ENCODE measurements around the gene RNF213.

DNA sequence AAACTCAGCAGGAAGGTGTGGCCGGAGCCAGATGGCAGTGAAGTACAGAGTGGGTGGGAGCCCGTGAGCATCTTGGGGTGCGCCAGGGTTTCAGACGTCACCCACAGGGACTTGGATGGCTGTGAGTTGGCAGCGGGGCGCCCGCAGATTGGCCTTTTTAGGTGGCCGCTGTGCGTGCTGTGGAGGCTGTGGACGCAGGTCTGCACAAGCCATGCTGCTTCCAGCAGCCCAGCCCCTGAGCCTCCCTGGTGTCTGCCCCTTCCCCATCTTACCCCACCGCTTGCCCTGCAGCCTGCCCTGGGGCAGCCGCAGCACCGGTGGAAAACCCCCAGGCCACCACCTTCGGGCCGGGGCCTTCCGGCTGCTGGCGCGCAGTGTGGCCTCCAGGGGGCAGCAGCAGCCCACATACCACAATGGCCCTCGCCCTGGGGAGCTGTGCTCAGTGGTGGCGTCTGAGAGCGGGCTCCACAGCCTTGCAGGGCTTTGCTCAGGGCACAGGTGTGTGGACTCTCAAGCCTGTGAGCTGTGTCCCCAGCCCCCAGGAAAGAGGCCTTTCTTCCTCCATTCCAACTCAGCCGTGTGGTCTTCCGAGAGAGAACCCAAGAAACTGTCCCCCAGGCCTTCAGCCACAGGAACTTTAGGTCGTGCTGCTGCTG lies 166.1 kb downstream of the RNF213 start:
- TF ChIP-seq, protein P1, sequence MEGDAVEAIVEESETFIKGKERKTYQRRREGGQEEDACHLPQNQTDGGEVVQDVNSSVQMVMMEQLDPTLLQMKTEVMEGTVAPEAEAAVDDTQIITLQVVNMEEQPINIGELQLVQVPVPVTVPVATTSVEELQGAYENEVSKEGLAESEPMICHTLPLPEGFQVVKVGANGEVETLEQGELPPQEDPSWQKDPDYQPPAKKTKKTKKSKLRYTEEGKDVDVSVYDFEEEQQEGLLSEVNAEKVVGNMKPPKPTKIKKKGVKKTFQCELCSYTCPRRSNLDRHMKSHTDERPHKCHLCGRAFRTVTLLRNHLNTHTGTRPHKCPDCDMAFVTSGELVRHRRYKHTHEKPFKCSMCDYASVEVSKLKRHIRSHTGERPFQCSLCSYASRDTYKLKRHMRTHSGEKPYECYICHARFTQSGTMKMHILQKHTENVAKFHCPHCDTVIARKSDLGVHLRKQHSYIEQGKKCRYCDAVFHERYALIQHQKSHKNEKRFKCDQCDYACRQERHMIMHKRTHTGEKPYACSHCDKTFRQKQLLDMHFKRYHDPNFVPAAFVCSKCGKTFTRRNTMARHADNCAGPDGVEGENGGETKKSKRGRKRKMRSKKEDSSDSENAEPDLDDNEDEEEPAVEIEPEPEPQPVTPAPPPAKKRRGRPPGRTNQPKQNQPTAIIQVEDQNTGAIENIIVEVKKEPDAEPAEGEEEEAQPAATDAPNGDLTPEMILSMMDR (IDR thresholded peaks at IDR 0.05; ENCODE audit: control extremely low read depth in 1 of 3, insufficient read depth in 1 of 3, low read depth in 1 of 3, low read length in 3 of 3): peak; percentile 97 to 98 (median 98)
- TF ChIP-seq SIN3A (conservative IDR thresholded peaks at IDR 0.05 in 1 of 2, IDR thresholded peaks at IDR 0.05 in 1 of 2; ENCODE audit: low read depth in 1 of 2, low read length in 2 of 2) (0 out of 4 replicates have a peak, but pooled peaks of 1 of the 2 experiments have one; percentile 34), CBX5 (IDR thresholded peaks at IDR 0.05; ENCODE audit: low read depth, low read length) (no peak), GTF2F1 (IDR thresholded peaks at IDR 0.05; ENCODE audit: borderline replicate concordance, low read depth, low read length) (no peak)

Measured in H1 (cell line).